Measurements from ENCODE around the gene SLX4IP. TPM values are rescaled to one million over a fixed set of nuclear protein-coding genes. Genes with fewer than 3 reads are reported as not detected.
"Not testable (repeated sequence)": the region's sequence is repeated elsewhere in the genome, so short reads cannot be mapped to it uniquely, and the experiment has no call there.

Gene SLX4IP
- total and polyA plus RNA-seq, 2 donors (not counting 1 experiment from before 2014, with no cell fraction given), result 1.9 to 8.1 TPM

GRCh38 chr20:10585308-10585707 lies 150.2 kb downstream of the SLX4IP start:
- Histone ChIP-seq H3K36me3 (ENCODE audit: control insufficient read depth, insufficient read depth, low read length) (no peaks in the 10 kb centered on the region), H3K27ac (ENCODE audit: insufficient read depth, low read length) (no peak overlapping the region), H3K27me3 (ENCODE audit: control insufficient read depth, insufficient read depth, low read length) (no peaks in the 10 kb centered on the region), H2AFZ (ENCODE audit: low read length) (no peak overlapping the region), H3K4me2 (ENCODE audit: extremely low read depth, insufficient read depth, low read length) (no peak overlapping the region), H3K4me1 (ENCODE audit: control insufficient read depth, extremely low read depth, insufficient read depth, low read length) (peaks cover 6% of the 10 kb centered on the region), H3K79me2 (ENCODE audit: control insufficient read depth, insufficient read depth, low read length) (no peaks in the 10 kb centered on the region), H3K9me3 (ENCODE audit: control insufficient read depth, insufficient read depth, low read depth, low read length) (no peaks in the 10 kb centered on the region), H4K20me1 (ENCODE audit: control insufficient read depth, extremely low read depth, insufficient read depth, low read length) (no peaks in the 10 kb centered on the region), H3K4me3 (replicated peaks in 1 of 4; ENCODE audit: control extremely low read depth in 1 of 4, insufficient read depth in 1 of 4, low read depth in 3 of 4, low read length in 4 of 4) (no peak overlapping the region), H3K9ac (ENCODE audit: insufficient read depth, low read length) (no peak overlapping the region)
- no peak for DNase-seq (ENCODE audit: low read depth in 2 of 2)
- no peak for TF ChIP-seq EZH2 (IDR thresholded peaks at IDR 0.05; ENCODE audit: low read length, missing control alignments)
- no peak for TF ChIP-seq CTCF (conservative IDR thresholded peaks at IDR 0.05 in 1 of 2, IDR thresholded peaks at IDR 0.05 in 1 of 2; ENCODE audit: low read depth in 1 of 2, low read length in 2 of 2)

GRCh38 chr20:10586296-10586695 lies 151.2 kb downstream of the SLX4IP start:
- H3K9me3 ChIP-seq (ENCODE audit: control insufficient read depth, insufficient read depth, low read depth, low read length), result no peaks in the 10 kb centered on the region
- DNase-seq (ENCODE audit: low read depth in 2 of 2), result peak; percentile 55 to 65
- H3K9ac ChIP-seq (ENCODE audit: insufficient read depth, low read length), result no peak overlapping the region
- H4K20me1 ChIP-seq (ENCODE audit: control insufficient read depth, extremely low read depth, insufficient read depth, low read length), result no peaks in the 10 kb centered on the region
- no peak for TF ChIP-seq CTCF (conservative IDR thresholded peaks at IDR 0.05 in 1 of 2, IDR thresholded peaks at IDR 0.05 in 1 of 2; ENCODE audit: low read depth in 1 of 2, low read length in 2 of 2)
- no peak for TF ChIP-seq EZH2 (IDR thresholded peaks at IDR 0.05; ENCODE audit: low read length, missing control alignments)
- no peak overlapping the region for H3K27ac ChIP-seq (ENCODE audit: insufficient read depth, low read length)
- H3K4me1 ChIP-seq (ENCODE audit: control insufficient read depth, extremely low read depth, insufficient read depth, low read length), result peaks cover 6% of the 10 kb centered on the region
- H2AFZ ChIP-seq (ENCODE audit: low read length), result no peak overlapping the region
- no peaks in the 10 kb centered on the region for H3K36me3 ChIP-seq (ENCODE audit: control insufficient read depth, insufficient read depth, low read length)
- no peaks in the 10 kb centered on the region for H3K27me3 ChIP-seq (ENCODE audit: control insufficient read depth, insufficient read depth, low read length)
- no peak overlapping the region for H3K4me3 ChIP-seq (replicated peaks in 1 of 4; ENCODE audit: control extremely low read depth in 1 of 4, insufficient read depth in 1 of 4, low read depth in 3 of 4, low read length in 4 of 4)
- no peaks in the 10 kb centered on the region for H3K79me2 ChIP-seq (ENCODE audit: control insufficient read depth, insufficient read depth, low read length)
- peak overlapping the region; percentile 19 for H3K4me2 ChIP-seq (ENCODE audit: extremely low read depth, insufficient read depth, low read length)

- H3K4me2 ChIP-seq (ENCODE audit: extremely low read depth, insufficient read depth, low read length); H3K9ac ChIP-seq (ENCODE audit: insufficient read depth, low read length); H3K4me3 ChIP-seq (replicated peaks in 1 of 4; ENCODE audit: control extremely low read depth in 1 of 4, insufficient read depth in 1 of 4, low read depth in 3 of 4, low read length in 4 of 4): not testable (repeated sequence)
These were observed 155.3 kb downstream of the SLX4IP start for GRCh38 chr20:10590446-10590845.

More at GRCh38 chr20:10590446-10590845, 155.3 kb downstream of the SLX4IP start:
- H2AFZ ChIP-seq (ENCODE audit: low read length); H3K79me2 ChIP-seq (ENCODE audit: control insufficient read depth, insufficient read depth, low read length); H3K9me3 ChIP-seq (ENCODE audit: control insufficient read depth, insufficient read depth, low read depth, low read length); DNase-seq (ENCODE audit: low read depth in 2 of 2); H3K27ac ChIP-seq (ENCODE audit: insufficient read depth, low read length); H3K4me1 ChIP-seq (ENCODE audit: control insufficient read depth, extremely low read depth, insufficient read depth, low read length); H3K27me3 ChIP-seq (ENCODE audit: control insufficient read depth, insufficient read depth, low read length); H4K20me1 ChIP-seq (ENCODE audit: control insufficient read depth, extremely low read depth, insufficient read depth, low read length); H3K36me3 ChIP-seq (ENCODE audit: control insufficient read depth, insufficient read depth, low read length): not testable (repeated sequence)
